ENCODE measurements around the gene ASB7.

Gene ASB7

DNA sequence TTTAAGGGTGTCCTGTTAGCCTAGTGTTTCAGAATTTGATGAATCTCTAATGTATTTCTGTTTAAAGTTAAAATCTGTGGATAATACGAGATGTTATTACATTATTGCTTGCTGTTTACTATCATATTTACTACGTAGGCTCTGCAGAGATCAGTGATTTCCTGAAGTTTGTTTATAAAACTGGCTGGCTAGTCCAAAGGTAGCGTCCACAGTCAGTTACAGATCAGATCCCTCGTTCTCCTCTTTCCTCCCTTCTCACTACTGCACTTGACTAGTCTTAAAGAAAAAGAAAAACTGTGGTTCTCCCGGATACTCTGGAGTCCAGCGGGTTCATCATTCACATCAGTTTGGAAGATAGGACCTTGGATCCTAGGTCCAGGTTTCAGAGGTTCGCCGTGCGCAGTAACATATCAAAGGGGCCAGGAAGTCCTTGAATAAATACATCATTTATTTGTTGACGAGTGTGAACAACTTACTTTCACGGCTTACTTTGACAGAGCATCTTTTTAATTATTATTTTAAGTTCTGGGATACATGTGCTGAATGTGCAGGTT lies 35.9 kb downstream of the ASB7 start:
- Histone ChIP-seq H3K4me1 (ENCODE audit: control insufficient read depth, low read depth, low read length) (peaks cover 13% of the 10 kb centered on the region), H2BK15ac (replicated peaks; ENCODE audit: low read depth) (no peak overlapping the region), H3K36me3 (ENCODE audit: control insufficient read depth, insufficient read depth, low read length) (no peaks in the 10 kb centered on the region), H3K4ac (ENCODE audit: low read depth, low read length) (no peak overlapping the region), H3K27ac (ENCODE audit: low read depth, low read length) (no peak overlapping the region), H2BK5ac (ENCODE audit: low read length) (no peak overlapping the region), H2AK5ac (ENCODE audit: low read length) (no peak overlapping the region), H3K56ac (ENCODE audit: low read length) (no peak overlapping the region), H4K5ac (ENCODE audit: low read length) (no peak overlapping the region), H3K79me2 (ENCODE audit: control insufficient read depth, insufficient read depth, low read length) (peaks cover 4% of the 10 kb centered on the region), H3K79me1 (ENCODE audit: low read length) (peaks cover 6% of the 10 kb centered on the region), H3K4me2 (ENCODE audit: low read length) (no peak overlapping the region), H3K18ac (ENCODE audit: low read length) (no peak overlapping the region), H3K27me3 (ENCODE audit: insufficient read depth, low read length, poor library complexity) (no peaks in the 10 kb centered on the region), H2BK120ac (ENCODE audit: low read depth, low read length) (no peak overlapping the region), H3K23ac (ENCODE audit: low read length) (no peak overlapping the region), H3K4me3 (ENCODE audit: low read length) (no peak overlapping the region), H3K9ac (ENCODE audit: low read length) (no peak overlapping the region), H4K8ac (ENCODE audit: low read depth, low read length) (no peak overlapping the region)
- WGBS (ENCODE audit: extremely low coverage, insufficient coverage, low lambda C conversion rate) = no CpG with 5 or more reads among the region's 11 CpGs
- no peak for DNase-seq

DNA sequence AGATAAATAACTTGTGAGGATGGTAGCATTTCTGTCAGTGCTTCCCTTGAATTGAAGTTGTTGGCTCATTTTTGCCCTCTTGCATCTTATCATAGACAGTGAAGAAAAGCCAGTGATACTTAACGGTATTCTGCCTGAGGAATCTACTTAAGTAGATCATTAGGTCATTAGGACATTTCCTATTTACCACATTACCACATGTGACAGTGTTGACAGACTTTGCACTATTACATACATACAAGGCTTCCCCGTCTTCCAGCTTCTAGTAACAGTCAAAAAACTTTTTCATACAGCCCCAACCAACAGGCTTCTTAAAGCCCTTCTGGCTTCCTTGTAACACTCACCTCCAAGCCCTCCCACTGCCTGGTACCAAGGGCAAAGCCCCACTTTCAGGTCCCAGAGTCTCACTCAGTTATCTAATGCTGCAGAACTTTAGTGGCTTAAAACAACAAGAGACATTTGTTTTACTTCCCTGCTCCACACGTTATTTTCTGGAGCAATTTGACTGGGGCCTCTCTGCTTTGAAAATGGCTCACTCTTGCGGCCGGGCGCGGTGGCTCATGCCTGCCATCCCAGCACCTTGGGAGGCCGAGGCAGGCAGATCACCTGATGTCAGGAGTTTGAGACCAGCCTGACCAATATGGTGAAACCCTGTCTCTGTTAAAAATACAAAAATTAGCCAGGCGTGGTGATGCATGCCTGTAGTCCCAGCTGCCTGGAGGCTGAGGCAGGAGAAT lies 40.0 kb downstream of the ASB7 start:
- no peak overlapping the region for H3K9ac ChIP-seq (ENCODE audit: low read length)
- no peaks in the 10 kb centered on the region for H3K36me3 ChIP-seq (ENCODE audit: control insufficient read depth, insufficient read depth, low read length)
- H3K27me3 ChIP-seq (ENCODE audit: insufficient read depth, low read length, poor library complexity) = no peaks in the 10 kb centered on the region
- no peaks in the 10 kb centered on the region for H3K79me2 ChIP-seq (ENCODE audit: control insufficient read depth, insufficient read depth, low read length)
- H3K4me1 ChIP-seq (ENCODE audit: control insufficient read depth, low read depth, low read length) = no peaks in the 10 kb centered on the region
- H3K56ac ChIP-seq (ENCODE audit: low read length) = no peak overlapping the region
- no peak overlapping the region for H3K4me3 ChIP-seq (ENCODE audit: low read length)
- H3K79me1 ChIP-seq (ENCODE audit: low read length) = peaks cover 4% of the 10 kb centered on the region
- no peak overlapping the region for H3K4ac ChIP-seq (ENCODE audit: low read depth, low read length)
- H3K23ac ChIP-seq (ENCODE audit: low read length) = no peak overlapping the region
- no peak overlapping the region for H3K18ac ChIP-seq (ENCODE audit: low read length)
- no peak overlapping the region for H2BK120ac ChIP-seq (ENCODE audit: low read depth, low read length)
- no CpG with 5 or more reads among the region's 9 CpGs for WGBS (ENCODE audit: extremely low coverage, insufficient coverage, low lambda C conversion rate)
- no peak overlapping the region for H2AK5ac ChIP-seq (ENCODE audit: low read length)
- no peak overlapping the region for H3K27ac ChIP-seq (ENCODE audit: low read depth, low read length)
- no peak overlapping the region for H2BK5ac ChIP-seq (ENCODE audit: low read length)
- H2BK15ac ChIP-seq (replicated peaks; ENCODE audit: low read depth) = no peak overlapping the region
- no peak overlapping the region for H4K8ac ChIP-seq (ENCODE audit: low read depth, low read length)
- H4K5ac ChIP-seq (ENCODE audit: low read length) = no peak overlapping the region
- DNase-seq = no peak
- H3K4me2 ChIP-seq (ENCODE audit: low read length) = no peak overlapping the region

DNA sequence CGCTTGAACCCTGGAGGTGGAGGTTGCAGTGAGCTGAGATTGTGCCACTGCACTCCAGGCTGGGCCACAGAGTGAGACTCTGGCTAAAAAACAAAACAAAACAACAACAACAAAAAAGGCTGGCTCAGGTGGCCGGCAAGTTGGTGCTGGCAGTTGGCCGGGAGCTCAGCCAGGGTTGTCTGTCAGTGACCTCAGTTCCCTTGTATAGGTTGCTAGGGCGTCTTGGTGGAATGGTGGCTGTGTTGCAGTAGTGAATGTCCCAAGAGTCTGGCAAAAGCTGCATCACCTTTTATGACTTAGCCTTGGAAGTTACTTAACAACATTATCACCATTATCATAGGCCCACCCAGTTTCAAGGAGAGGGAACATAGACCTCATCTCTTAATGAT lies 40.6 kb downstream of the ASB7 start:
- Histone ChIP-seq H3K79me1 (ENCODE audit: low read length) (peaks cover 4% of the 10 kb centered on the region), H3K4ac (ENCODE audit: low read depth, low read length) (no peak overlapping the region), H3K4me2 (ENCODE audit: low read length) (no peak overlapping the region), H2BK120ac (ENCODE audit: low read depth, low read length) (no peak overlapping the region), H3K4me3 (ENCODE audit: low read length) (no peak overlapping the region), H3K18ac (ENCODE audit: low read length) (no peak overlapping the region), H3K36me3 (ENCODE audit: control insufficient read depth, insufficient read depth, low read length) (no peaks in the 10 kb centered on the region), H3K56ac (ENCODE audit: low read length) (no peak overlapping the region), H3K27ac (ENCODE audit: low read depth, low read length) (no peak overlapping the region), H2AK5ac (ENCODE audit: low read length) (no peak overlapping the region), H2BK15ac (replicated peaks; ENCODE audit: low read depth) (no peak overlapping the region), H4K5ac (ENCODE audit: low read length) (no peak overlapping the region), H3K4me1 (ENCODE audit: control insufficient read depth, low read depth, low read length) (no peaks in the 10 kb centered on the region), H2BK5ac (ENCODE audit: low read length) (no peak overlapping the region), H4K8ac (ENCODE audit: low read depth, low read length) (no peak overlapping the region), H3K79me2 (ENCODE audit: control insufficient read depth, insufficient read depth, low read length) (no peaks in the 10 kb centered on the region), H3K27me3 (ENCODE audit: insufficient read depth, low read length, poor library complexity) (no peaks in the 10 kb centered on the region), H3K9ac (ENCODE audit: low read length) (no peak overlapping the region), H3K23ac (ENCODE audit: low read length) (no peak overlapping the region)
- no peak for DNase-seq
- WGBS (ENCODE audit: extremely low coverage, insufficient coverage, low lambda C conversion rate) = no CpG with 5 or more reads among the region's 4 CpGs

- no peak overlapping the region for H3K4me2 ChIP-seq (ENCODE audit: low read length)
- no peak overlapping the region for H4K8ac ChIP-seq (ENCODE audit: low read depth, low read length)
- no peaks in the 10 kb centered on the region for H3K79me2 ChIP-seq (ENCODE audit: control insufficient read depth, insufficient read depth, low read length)
- no peak overlapping the region for H3K18ac ChIP-seq (ENCODE audit: low read length)
- H3K79me1 ChIP-seq (ENCODE audit: low read length) = peaks cover 1% of the 10 kb centered on the region
- H3K4ac ChIP-seq (ENCODE audit: low read depth, low read length) = no peak overlapping the region
- no peaks in the 10 kb centered on the region for H3K36me3 ChIP-seq (ENCODE audit: control insufficient read depth, insufficient read depth, low read length)
- no peak overlapping the region for H3K27ac ChIP-seq (ENCODE audit: low read depth, low read length)
- H2BK5ac ChIP-seq (ENCODE audit: low read length) = no peak overlapping the region
- no peak overlapping the region for H2BK120ac ChIP-seq (ENCODE audit: low read depth, low read length)
- no peak for DNase-seq
- H2BK15ac ChIP-seq (replicated peaks; ENCODE audit: low read depth) = no peak overlapping the region
- no peak overlapping the region for H3K9ac ChIP-seq (ENCODE audit: low read length)
- WGBS (ENCODE audit: extremely low coverage, insufficient coverage, low lambda C conversion rate) = no CpG with 5 or more reads among the region's 5 CpGs
- no peak overlapping the region for H4K5ac ChIP-seq (ENCODE audit: low read length)
- no peak overlapping the region for H2AK5ac ChIP-seq (ENCODE audit: low read length)
- H3K4me1 ChIP-seq (ENCODE audit: control insufficient read depth, low read depth, low read length) = no peaks in the 10 kb centered on the region
- H3K23ac ChIP-seq (ENCODE audit: low read length) = no peak overlapping the region
- H3K4me3 ChIP-seq (ENCODE audit: low read length) = no peak overlapping the region
- no peak overlapping the region for H3K56ac ChIP-seq (ENCODE audit: low read length)
- H3K27me3 ChIP-seq (ENCODE audit: insufficient read depth, low read length, poor library complexity) = no peaks in the 10 kb centered on the region
Observed at GRCh38 chr15:100645671-100646070, 43.3 kb downstream of the ASB7 start.

- Histone ChIP-seq H3K27me3 (ENCODE audit: insufficient read depth, low read length, poor library complexity) (no peaks in the 10 kb centered on the region), H3K79me2 (ENCODE audit: control insufficient read depth, insufficient read depth, low read length) (no peaks in the 10 kb centered on the region), H3K79me1 (ENCODE audit: low read length) (no peaks in the 10 kb centered on the region)
Observed at GRCh38 chr15:100648951-100649350, 46.6 kb downstream of the ASB7 start.

DNA sequence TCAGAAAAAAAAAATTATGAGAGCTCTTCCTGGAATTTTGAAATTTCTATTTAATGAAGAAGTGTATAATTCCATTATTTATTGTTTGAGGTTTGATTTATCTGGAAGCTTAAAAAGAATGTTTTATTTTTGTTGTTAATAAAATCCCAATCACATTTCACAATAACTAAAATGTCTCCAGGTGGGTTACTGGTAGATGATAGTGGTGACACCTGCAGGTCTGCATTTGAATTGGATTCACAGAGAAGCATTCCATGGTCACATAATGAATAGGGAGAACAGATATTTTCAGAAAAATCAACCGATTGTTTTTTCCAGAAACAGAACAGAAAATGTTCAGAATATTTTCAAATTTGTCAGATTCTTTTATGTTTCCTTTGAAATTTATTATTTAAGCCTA lies 48.3 kb downstream of the ASB7 start:
- no peak overlapping the region for H3K4me3 ChIP-seq (ENCODE audit: low read length)
- no peaks in the 10 kb centered on the region for H3K27me3 ChIP-seq (ENCODE audit: insufficient read depth, low read length, poor library complexity)
- no peak overlapping the region for H3K9ac ChIP-seq (ENCODE audit: low read length)
- no peak overlapping the region for H3K18ac ChIP-seq (ENCODE audit: low read length)
- H2BK5ac ChIP-seq (ENCODE audit: low read length) = no peak overlapping the region
- no peak overlapping the region for H3K23ac ChIP-seq (ENCODE audit: low read length)
- H3K27ac ChIP-seq (ENCODE audit: low read depth, low read length) = no peak overlapping the region
- H3K4me1 ChIP-seq (ENCODE audit: control insufficient read depth, low read depth, low read length) = no peaks in the 10 kb centered on the region
- H4K5ac ChIP-seq (ENCODE audit: low read length) = no peak overlapping the region
- no CpG with 5 or more reads among the region's 1 CpG for WGBS (ENCODE audit: extremely low coverage, insufficient coverage, low lambda C conversion rate)
- no peak overlapping the region for H2BK120ac ChIP-seq (ENCODE audit: low read depth, low read length)
- no peaks in the 10 kb centered on the region for H3K79me1 ChIP-seq (ENCODE audit: low read length)
- H3K4me2 ChIP-seq (ENCODE audit: low read length) = no peak overlapping the region
- H2AK5ac ChIP-seq (ENCODE audit: low read length) = no peak overlapping the region
- no peaks in the 10 kb centered on the region for H3K36me3 ChIP-seq (ENCODE audit: control insufficient read depth, insufficient read depth, low read length)
- DNase-seq = peak; percentile 20
- H3K79me2 ChIP-seq (ENCODE audit: control insufficient read depth, insufficient read depth, low read length) = no peaks in the 10 kb centered on the region
- H3K56ac ChIP-seq (ENCODE audit: low read length) = no peak overlapping the region
- H3K4ac ChIP-seq (ENCODE audit: low read depth, low read length) = no peak overlapping the region
- H2BK15ac ChIP-seq (replicated peaks; ENCODE audit: low read depth) = no peak overlapping the region
- H4K8ac ChIP-seq (ENCODE audit: low read depth, low read length) = no peak overlapping the region

More at GRCh38 chr15:100648951-100649350, 46.6 kb downstream of the ASB7 start:
- Histone ChIP-seq H3K4ac (ENCODE audit: low read depth, low read length) (no peak overlapping the region), H4K8ac (ENCODE audit: low read depth, low read length) (no peak overlapping the region), H3K4me1 (ENCODE audit: control insufficient read depth, low read depth, low read length) (no peaks in the 10 kb centered on the region), H2BK120ac (ENCODE audit: low read depth, low read length) (no peak overlapping the region), H3K9ac (ENCODE audit: low read length) (no peak overlapping the region), H2BK5ac (ENCODE audit: low read length) (no peak overlapping the region), H3K23ac (ENCODE audit: low read length) (no peak overlapping the region), H3K4me2 (ENCODE audit: low read length) (no peak overlapping the region), H3K36me3 (ENCODE audit: control insufficient read depth, insufficient read depth, low read length) (no peaks in the 10 kb centered on the region), H4K5ac (ENCODE audit: low read length) (no peak overlapping the region), H3K18ac (ENCODE audit: low read length) (no peak overlapping the region), H3K27ac (ENCODE audit: low read depth, low read length) (no peak overlapping the region), H3K56ac (ENCODE audit: low read length) (no peak overlapping the region), H2AK5ac (ENCODE audit: low read length) (no peak overlapping the region), H3K4me3 (ENCODE audit: low read length) (no peak overlapping the region), H2BK15ac (replicated peaks; ENCODE audit: low read depth) (no peak overlapping the region)
- no peak for DNase-seq
- no CpG with 5 or more reads among the region's 8 CpGs for WGBS (ENCODE audit: extremely low coverage, insufficient coverage, low lambda C conversion rate)
